Measurements from ENCODE around the gene ANKRD13C.
A peak's percentile ranks its signal among the peaks of the same experiment; 100 is the strongest.
"Not testable (repeated sequence)": the region's sequence is repeated elsewhere in the genome, so short reads cannot be mapped to it uniquely, and the experiment has no call there.

The ANKRD13C gene, protein sequence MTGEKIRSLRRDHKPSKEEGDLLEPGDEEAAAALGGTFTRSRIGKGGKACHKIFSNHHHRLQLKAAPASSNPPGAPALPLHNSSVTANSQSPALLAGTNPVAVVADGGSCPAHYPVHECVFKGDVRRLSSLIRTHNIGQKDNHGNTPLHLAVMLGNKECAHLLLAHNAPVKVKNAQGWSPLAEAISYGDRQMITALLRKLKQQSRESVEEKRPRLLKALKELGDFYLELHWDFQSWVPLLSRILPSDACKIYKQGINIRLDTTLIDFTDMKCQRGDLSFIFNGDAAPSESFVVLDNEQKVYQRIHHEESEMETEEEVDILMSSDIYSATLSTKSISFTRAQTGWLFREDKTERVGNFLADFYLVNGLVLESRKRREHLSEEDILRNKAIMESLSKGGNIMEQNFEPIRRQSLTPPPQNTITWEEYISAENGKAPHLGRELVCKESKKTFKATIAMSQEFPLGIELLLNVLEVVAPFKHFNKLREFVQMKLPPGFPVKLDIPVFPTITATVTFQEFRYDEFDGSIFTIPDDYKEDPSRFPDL

DNA sequence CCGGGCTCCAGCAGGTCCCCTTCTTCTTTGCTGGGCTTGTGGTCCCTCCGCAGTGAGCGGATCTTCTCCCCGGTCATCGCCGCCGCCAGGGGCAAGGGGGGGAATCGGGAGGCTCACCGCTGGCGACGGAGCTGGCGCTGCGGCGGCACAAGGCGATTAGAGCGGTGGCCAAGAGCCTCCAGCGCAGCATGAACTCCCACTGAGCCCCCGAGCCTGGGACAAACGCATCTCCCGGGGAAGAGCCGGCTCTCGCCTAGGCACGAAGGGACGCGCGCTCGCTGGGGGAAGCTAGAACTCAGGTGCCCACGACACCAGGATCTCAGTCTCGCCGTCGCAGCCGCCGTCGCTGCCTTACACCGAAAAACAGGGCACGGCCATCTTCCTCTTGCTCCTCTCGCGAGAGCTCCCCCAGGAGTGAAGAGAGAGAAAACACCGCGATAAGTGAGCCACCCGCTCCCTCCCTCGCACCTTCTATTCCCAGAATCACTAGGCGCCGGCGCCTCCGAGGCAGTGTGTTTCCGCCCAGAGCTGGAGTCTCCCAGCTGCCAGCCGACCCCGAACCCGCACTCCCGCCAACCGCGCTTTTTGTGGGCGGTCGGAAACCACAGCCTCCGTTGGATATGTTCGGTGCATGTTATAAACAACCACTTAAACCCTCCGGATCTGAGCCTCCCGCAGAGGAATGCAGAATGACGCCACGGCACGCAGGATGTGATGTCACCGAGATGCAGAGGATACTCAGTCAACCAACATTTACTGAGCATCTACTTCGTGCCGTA is at the start of gene ANKRD13C:
ANKRD13C (minus strand) TSS at position 391 of the 779 bp plus-strand sequence; CDS start at position 77, 314 bp downstream.
- peak; percentile 93 for DNase-seq

DNA sequence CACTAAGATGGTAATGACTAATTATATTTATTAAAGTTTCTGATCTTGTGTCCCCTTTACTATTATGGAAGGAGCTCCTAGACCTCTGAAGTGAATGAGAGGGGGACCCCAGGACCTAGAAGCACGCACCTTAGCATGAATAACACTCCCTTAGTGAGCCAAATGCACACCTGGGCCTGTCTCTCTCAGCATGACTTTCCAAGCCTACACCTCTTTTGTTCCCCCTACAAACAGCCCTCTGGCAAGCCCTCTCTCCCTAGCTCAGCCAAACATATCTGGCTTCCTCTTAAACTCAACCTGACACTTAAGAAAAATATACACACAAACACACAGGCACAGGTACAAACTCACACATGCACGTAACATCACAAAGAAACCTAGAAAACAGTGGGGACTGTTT is 49.2 kb upstream of the ANKRD13C start:
- no peak for DNase-seq

DNA sequence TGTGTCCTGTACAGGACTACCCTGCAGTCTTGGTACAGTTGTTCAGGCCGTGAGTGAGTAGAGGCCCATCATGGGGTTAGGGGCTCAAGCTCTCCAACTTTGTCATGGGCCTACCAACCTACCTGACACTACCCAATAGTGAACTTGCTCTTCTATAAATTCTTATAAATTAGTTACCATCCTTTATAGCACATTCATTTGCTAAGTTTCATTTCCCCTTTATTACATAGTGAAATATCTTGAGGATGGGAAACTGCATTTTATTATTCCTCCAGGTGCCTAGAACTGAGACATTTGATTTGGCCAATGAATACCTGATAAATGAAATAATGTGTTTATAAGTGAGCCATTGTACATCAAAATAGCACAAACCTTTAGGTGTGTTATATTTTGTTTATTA is 47.5 kb upstream of the ANKRD13C start:
- no peak for DNase-seq

GRCh38 chr1:70400335-70400734 is 45.8 kb upstream of the ANKRD13C start:
- no peak for DNase-seq

- DNase-seq: no peak
These were observed 42.5 kb upstream of the ANKRD13C start for GRCh38 chr1:70397013-70397412.

- DNase-seq: no peak
These were observed 42.1 kb upstream of the ANKRD13C start for GRCh38 chr1:70396607-70397006.

- DNase-seq: no peak
These were observed 38.1 kb upstream of the ANKRD13C start for GRCh38 chr1:70392626-70393025.

DNA sequence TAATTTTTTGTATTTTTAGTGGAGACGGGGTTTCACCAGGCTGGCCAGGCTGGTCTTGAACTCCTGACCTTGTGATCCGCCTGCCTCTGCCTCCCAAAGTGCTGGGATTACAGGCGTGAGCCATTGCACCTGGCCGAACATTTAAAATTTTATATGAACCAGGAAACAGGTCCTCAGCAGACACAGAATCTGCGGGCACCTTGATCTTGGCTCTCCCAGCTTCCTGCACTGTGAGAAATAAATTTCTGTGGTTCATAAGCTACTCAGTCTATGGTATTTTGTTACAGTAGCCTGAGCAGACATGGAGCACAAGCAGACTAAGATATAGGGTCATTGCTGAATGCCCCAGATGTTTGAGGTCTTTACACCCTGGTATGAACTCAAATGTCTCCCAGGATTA is 33.0 kb upstream of the ANKRD13C start:
- DNase-seq: no peak

DNA sequence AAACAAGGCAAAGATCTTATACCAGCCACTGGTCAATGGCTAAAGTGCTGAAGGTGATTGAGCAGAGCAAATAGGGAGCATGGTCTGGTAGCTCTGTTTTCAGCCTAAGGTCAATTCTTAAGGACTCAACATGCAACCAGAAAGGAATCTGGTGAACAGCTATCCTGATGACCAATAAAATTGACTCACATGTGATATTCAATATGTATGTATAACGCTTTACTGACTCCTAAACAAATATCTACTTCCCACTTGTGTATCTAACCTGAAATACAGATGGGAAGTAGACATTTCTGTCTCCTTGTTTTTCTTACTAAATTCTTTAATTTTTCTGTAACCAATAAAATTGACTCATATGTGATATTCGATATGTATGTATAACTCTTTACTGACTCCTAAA is 31.6 kb upstream of the ANKRD13C start:
- DNase-seq: no peak

DNA sequence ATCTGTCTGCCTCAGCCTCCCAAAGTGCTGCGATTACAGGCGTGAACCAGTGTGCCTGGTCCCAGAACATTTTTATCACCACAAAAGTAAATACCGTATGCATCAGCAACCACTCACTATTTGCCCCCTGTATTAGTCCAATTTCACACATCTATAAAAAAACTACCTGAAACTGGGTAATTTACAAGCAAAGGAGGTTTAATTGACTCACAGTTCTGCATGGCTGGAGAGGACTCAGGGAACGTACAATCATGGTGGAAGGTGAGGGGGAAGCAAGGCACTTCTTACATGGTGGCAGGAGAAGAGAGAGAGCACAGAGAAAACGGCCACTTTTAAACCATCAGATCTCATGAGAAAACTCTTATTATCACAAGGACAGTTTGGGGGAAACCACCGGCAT is 31.0 kb upstream of the ANKRD13C start:
- DNase-seq: no peak

- DNase-seq: no peak
These were observed 30.0 kb upstream of the ANKRD13C start for GRCh38 chr1:70384542-70384941.

DNA sequence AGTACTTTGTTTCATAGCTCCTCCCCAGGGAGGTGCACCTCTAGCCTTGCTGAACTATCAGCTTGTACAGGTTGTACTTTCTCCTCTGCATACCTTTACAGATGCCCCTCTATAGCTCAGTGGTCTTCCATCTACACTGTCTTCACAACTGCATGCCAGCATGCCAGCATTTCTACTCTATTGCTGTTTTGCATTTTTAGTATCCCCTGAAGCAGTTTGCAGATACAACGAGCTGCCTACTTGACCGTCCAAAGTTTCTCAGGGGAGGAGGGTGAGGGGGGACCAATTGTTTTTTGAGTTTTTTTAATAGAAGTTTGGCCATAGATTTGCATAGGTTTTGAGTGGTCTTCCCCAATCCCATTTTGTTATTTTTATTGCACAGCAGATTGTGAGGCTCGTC is 29.0 kb upstream of the ANKRD13C start:
- no peak for DNase-seq

- no peak for DNase-seq
These were observed 28.2 kb upstream of the ANKRD13C start for GRCh38 chr1:70382682-70383081.

DNA sequence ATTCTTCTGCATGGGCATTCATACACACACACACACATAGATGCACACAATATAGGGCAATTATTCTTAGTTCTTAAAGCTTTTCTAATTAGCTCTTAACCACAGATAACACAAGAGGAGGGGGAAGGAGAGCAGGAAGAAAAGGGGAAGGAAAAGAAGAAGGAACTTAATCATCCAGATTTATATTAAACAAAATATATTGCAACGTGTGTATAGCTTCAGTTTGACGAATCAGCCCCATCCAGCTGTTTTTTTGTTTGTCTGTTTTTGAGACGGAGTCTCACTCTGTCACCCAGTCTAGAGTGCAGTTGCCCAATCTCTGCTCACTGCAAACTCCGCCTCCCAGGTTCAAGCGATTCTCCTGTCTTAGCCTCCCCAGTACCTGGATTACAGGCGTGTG is 21.7 kb upstream of the ANKRD13C start:
- DNase-seq: no peak

DNA sequence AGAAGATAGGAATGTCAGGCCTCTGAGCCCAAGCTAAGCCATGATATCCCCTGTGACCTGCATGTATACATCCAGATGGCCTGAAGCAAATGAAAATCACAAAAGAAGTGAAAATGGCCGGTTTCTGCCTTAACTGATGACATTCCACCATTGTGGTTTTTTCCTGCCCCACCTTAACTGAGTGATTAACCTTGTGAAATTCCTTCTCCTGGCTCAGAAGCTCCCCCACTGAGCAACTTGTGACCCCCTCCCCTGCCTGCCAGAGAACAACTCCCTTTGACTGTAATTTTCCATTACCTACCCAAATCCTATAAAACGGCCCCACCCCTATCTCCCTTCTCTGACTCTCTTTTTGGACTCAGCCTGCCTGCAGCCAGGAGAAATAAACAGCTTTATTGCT is 19.1 kb upstream of the ANKRD13C start:
- DNase-seq: not testable (repeated sequence)

- no peak for DNase-seq
These were observed 17.9 kb upstream of the ANKRD13C start for GRCh38 chr1:70372426-70372825.

- DNase-seq: not testable (repeated sequence)
These were observed 17.1 kb upstream of the ANKRD13C start for GRCh38 chr1:70371586-70371985.

DNA sequence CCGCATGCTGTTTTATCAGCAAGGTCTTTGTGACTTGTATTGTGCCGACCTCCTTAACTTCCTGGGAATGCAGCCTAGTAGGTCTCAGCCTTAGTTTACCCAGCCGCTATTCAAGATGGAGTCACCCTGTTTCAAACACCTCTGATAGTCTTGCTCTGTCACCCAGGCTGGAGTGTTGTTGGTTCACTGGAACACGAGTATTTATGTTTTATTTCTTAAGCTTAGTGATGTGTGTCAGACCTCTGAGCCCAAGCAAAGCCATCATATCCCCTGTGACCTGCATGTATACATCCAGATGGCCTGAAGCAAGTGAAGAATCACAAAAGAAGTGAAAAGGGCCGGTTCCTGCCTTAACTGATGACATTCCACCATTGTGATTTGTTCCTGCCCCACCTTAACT is 12.9 kb upstream of the ANKRD13C start:
- DNase-seq: not testable (repeated sequence)

DNA sequence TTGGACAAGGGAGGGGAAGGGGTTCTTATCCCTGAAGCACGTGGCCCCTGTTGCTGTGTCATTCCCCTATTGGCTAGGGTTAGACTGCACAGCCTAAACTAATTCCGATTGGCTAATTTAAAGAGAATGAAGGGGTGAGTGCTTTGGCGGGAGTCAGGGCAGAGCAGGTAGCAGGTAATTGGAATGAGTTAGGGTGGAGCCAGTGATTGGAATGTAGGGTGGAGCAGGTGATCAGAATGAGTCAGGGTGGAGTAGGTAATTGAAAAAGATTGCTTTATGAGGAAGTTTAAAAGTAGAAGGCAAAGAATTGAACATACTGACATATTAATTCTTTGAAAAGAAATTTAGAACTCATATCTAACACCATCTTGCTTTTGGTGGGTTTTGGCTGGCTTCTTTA is 12.5 kb upstream of the ANKRD13C start:
- DNase-seq: not testable (repeated sequence)

GRCh38 chr1:70366425-70366952 is 12.0 kb upstream of the ANKRD13C start:
- not testable (repeated sequence) for DNase-seq

GRCh38 chr1:70364439-70364838 is 9.9 kb upstream of the ANKRD13C start:
- no peak for DNase-seq

DNA sequence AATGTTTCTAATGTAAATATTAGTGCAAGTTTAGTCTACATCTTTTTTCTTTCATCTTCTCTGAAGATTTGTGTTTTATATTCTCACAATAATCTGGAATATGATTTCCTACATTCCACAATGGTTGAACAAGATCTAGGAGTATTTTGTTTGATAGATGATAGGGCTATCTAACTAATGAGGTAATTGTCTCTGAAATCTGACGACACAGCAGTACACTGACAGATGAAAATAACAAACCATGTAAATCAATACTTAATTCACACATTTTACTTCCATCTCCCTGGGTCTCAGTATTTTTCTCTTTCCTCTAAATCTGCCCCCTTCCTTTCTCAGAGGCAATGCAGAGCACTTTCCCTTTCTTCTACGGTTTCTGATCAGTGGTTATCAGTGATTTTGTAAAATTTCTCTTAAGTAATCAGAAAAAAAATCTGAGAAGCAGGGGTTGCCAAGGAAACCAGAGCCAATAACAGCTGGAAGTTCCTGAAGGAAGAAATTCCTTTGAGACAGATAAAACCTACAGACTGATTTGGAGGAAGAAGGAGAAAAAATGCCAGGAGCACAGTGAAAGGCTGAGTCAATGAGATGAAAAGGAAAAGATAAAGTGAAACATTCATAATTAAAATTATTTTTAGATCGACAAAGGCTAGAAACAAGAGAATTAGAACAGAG is 7.3 kb upstream of the ANKRD13C start:
- no peak for DNase-seq

GRCh38 chr1:70360321-70360720 is 5.8 kb upstream of the ANKRD13C start:
- DNase-seq: no peak

Measured in activated CD4-positive, alpha-beta T cell treated with anti-CD3 and anti-CD28 coated beads for 48 hours (primary cell).